ENCODE results near the gene ZNF655.
"Not testable (repeated sequence)": the region's sequence is repeated elsewhere in the genome, so short reads cannot be mapped to it uniquely, and the experiment has no call there.

The ZNF655 gene, protein sequence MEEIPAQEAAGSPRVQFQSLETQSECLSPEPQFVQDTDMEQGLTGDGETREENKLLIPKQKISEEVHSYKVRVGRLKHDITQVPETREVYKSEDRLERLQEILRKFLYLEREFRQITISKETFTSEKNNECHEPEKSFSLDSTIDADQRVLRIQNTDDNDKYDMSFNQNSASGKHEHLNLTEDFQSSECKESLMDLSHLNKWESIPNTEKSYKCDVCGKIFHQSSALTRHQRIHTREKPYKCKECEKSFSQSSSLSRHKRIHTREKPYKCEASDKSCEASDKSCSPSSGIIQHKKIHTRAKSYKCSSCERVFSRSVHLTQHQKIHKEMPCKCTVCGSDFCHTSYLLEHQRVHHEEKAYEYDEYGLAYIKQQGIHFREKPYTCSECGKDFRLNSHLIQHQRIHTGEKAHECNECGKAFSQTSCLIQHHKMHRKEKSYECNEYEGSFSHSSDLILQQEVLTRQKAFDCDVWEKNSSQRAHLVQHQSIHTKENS

DNA sequence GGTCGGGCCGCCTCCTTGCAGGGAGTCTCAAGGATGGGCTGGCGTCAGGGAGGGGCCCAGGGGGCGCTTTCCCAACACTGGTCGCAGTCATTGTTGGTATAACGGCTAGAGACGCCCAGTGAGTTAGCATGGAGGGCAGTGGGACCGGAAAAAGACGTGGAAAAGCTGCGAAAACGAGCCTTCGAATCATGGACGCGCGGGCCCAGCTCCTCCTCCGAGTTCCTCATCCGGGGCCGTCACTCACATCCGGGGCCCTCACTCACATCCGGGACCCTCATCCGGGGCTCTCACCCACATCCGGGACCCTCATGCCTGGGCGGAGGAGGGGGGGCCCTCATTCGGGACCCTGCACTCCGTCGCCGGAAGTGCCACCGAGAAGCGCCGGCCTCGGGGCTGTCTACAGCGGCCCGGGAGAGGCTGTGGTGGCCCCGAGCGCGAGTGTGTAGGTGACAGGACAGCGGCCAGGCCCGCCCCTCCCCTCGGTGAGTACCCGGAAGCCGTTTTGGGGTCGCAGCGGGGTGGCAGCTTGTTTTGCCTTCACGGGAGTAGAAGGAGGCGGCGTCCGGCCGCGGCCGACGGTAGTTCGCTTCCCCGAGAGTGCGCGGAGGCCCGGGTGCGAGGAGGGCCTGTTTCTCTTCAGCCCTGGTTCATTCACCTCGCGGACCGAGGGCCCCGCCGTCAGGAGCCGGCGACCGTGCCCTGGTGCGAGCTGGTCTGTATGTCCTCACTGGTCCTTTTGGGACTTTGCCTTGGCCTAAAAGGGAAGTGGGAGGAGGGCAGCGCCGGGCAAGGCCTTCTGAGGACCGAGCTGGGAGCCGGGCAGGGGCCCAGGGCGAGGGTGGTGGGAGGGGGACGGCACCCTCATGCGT is at the start of gene ZNF655:
Gene ZNF655, plus strand, starts transcription at position 337 of the 869 bp plus-strand sequence. CDS start 1,918 bp downstream, outside the sequence.
- in situ Hi-C loops (cut with HindIII; ENCODE audit: low sequenced_read_pairs): no loop called here

DNA sequence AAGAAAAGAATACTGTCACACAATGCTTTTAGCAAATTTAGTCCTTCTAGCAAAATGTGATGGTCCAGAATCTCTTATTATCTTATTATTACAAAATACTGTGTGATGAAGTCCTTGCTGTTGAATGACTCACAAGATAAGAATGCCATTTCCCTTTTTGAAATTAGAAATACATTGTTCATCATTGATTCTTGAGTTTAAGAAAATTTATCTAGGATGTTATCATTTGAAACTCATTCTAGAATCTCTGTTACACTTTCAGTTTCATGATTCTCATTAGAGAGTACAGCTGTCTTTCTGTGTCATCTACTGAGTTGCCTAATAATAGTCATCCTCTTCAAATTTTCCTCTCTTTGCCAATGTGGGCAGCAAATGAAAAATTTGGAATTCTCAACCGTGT is 44.4 kb upstream of the ZNF655 start:
- in situ Hi-C loops (cut with HindIII; ENCODE audit: low sequenced_read_pairs): no loop called here

DNA sequence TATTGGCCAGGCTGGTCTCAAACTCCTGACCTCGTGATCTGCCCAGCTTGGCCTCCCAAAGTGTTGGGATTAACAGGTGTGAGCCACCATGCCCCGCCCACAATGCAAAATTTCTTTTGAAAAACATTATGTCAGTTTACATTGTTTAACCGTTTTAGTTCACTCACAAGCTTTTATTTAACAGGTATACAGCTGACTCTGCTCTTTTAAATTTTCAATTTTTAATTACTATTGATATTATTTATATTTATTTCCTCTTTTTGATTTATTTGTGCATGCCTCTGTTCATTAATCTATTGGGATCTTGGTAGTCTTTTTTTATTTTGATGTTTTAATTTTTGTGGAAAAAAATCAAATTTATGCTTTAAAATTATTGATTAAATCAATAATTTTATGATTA is 37.0 kb upstream of the ZNF655 start:
- in situ Hi-C loops (cut with HindIII; ENCODE audit: low sequenced_read_pairs): no loop called here

- in situ Hi-C loops (cut with HindIII; ENCODE audit: low sequenced_read_pairs): no loop called here
Observed at GRCh38 chr7:99525713-99526440, 32.6 kb upstream of the ZNF655 start.

- in situ Hi-C loops (cut with HindIII; ENCODE audit: low sequenced_read_pairs): no loop called here
Observed at GRCh38 chr7:99531354-99531765, 27.1 kb upstream of the ZNF655 start.

- in situ Hi-C loops (cut with HindIII; ENCODE audit: low sequenced_read_pairs): no loop called here
Observed at GRCh38 chr7:99535667-99536066, 22.8 kb upstream of the ZNF655 start.

DNA sequence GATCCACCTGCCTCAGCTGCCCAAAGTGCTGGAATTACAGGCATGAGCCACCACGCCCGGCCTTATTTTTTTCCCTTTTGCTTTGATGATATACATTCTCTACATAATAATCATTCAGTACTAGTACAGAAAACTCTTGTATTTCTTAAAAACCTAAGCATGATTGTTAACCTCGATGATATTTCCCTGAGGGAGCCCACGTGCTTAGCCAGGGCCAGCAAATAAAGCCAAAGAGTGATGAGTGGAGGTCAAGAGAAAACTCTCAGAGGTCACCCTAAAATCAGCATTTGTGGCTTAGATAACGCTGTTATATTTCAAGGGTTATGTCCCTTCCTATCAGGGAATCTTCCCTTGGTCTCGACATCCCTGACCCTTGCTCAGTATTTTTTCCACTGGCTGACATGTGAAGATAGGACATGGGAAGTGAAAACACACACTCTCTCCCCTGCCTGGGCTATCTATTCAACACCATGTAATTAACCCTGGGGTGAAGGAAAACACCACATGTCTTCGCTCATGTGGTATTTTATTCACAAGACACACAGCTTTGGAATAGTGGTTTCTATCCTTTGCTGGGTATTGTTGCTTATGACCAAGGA is 19.1 kb upstream of the ZNF655 start:
- in situ Hi-C loops (cut with HindIII; ENCODE audit: low sequenced_read_pairs): no loop called here

- in situ Hi-C loops (cut with HindIII; ENCODE audit: low sequenced_read_pairs): no loop called here
Observed at GRCh38 chr7:99540542-99540941, 17.9 kb upstream of the ZNF655 start.

GRCh38 chr7:99541212-99541611 is 17.2 kb upstream of the ZNF655 start:
- in situ Hi-C loops (cut with HindIII; ENCODE audit: low sequenced_read_pairs): no loop called here

- in situ Hi-C loops (cut with HindIII; ENCODE audit: low sequenced_read_pairs): no loop called here
Observed at GRCh38 chr7:99543081-99543671, 15.3 kb upstream of the ZNF655 start.

DNA sequence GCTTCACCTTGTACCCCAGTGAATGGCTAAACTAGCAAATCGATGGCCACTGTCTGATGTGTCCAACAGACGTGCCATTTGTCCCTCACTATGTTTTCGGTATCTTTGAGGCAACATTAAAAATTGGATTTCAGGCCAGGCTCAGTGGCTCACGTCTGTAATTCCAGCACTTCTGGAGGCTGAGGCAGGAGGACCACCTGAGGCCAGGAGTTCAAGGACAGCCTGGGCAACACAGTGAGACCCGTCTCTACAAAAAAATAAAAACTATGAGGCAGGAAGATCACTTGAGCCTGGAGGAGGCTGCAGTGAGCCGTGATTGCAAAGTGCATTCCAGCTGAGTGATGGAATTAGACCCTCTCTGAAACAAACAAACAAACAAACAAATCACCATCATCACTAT is 14.5 kb upstream of the ZNF655 start:
- in situ Hi-C loops (cut with HindIII; ENCODE audit: low sequenced_read_pairs): no loop called here

DNA sequence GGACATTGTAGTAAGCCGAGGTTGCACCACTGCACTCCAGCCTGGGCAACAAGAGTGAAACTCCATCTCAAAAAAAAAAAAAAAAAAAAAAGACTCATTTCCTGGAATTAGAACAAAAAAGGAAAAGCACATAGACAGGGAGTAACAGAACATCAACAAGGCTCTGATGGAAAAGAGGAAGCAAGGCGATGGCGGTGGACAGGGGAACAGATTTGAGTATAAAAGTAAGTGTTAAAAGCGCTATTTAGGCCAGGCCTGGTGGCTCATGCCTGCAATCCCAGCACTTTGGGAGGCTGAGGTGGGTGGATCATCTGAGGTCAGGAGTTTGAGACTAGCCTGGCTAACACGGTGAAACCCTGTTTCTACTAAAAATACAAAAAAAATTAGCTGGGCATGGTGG is 13.1 kb upstream of the ZNF655 start:
- in situ Hi-C loops (cut with HindIII; ENCODE audit: low sequenced_read_pairs): not testable (repeated sequence)

- in situ Hi-C loops (cut with HindIII; ENCODE audit: low sequenced_read_pairs): not testable (repeated sequence)
Observed at GRCh38 chr7:99549545-99549944, 8.9 kb upstream of the ZNF655 start.

- in situ Hi-C loops (cut with HindIII; ENCODE audit: low sequenced_read_pairs): no loop called here
Observed at GRCh38 chr7:99551334-99551733, 7.1 kb upstream of the ZNF655 start.

GRCh38 chr7:99551767-99552463 is 6.5 kb upstream of the ZNF655 start, which contains the start of gene FAM200A:
FAM200A (minus strand) TSS chr7:99552114; CDS start chr7:99548407, 3,707 bp downstream.
- in situ Hi-C loops (cut with HindIII; ENCODE audit: low sequenced_read_pairs): no loop called here

GRCh38 chr7:99553039-99553438 is 5.4 kb upstream of the ZNF655 start:
- in situ Hi-C loops (cut with HindIII; ENCODE audit: low sequenced_read_pairs): no loop called here

GRCh38 chr7:99554939-99555338 is 3.5 kb upstream of the ZNF655 start:
- in situ Hi-C loops (cut with HindIII; ENCODE audit: low sequenced_read_pairs): no loop called here

- in situ Hi-C loops (cut with HindIII; ENCODE audit: low sequenced_read_pairs): no loop called here
Observed at GRCh38 chr7:99557196-99557607, 1.2 kb upstream of the ZNF655 start.

- in situ Hi-C loops (cut with HindIII; ENCODE audit: low sequenced_read_pairs): no loop called here
Observed at GRCh38 chr7:99557940-99558305, 519 bp upstream of the ZNF655 start.
